Endothelial cell of umbilical vein (primary cell): ENCODE measurements around the gene RGSL1. TPM values are rescaled to one million over a fixed set of nuclear protein-coding genes. Genes with fewer than 3 reads are reported as not detected.

Source experiments
- BruUV-seq: library from RNA; stranded (reverse); fragments of 400-500 nt; replicated peaks from 2 replicates; lab custom pipeline; 2021; lab: Mats Ljungman, UMichigan
- CTCF ChIA-PET: fragments of 300-600, 350-600 bp; sonication (Branson Sonifier 250); formaldehyde crosslinking; loops from one replicate; lab custom pipeline; 2021; ENCODE audit warnings: antibody characterized with exemption, inconsistent platforms; lab: Charles Lee
- POLR2A ChIA-PET: fragments of 300-600, 350-600 bp; sonication (Branson Sonifier 250); formaldehyde crosslinking; loops from one replicate; lab custom pipeline; 2021; ENCODE audit warnings: antibody characterized with exemption, inconsistent platforms; lab: Charles Lee
- DNase-seq: peaks from one replicate; pipeline ENCODE4 v3.0.0-alpha.2; 2011; ENCODE audit warnings: low read depth, low spot score
- FAIRE-seq: peaks from 2 replicates; lab custom pipeline; 2011; peaks lifted over from hg19 to GRCh38; lab: Jason Lieb, UNC
- H2AFZ ChIP-seq: 2 replicates; pipeline ENCODE4 v1.6.0; 2012; ENCODE audit warnings: low read depth, low read length, control low read depth, inconsistent platforms
- H3K27ac ChIP-seq: 2 replicates; pipeline ENCODE4 v1.5.1; 2011; ENCODE audit warnings: low read depth, mild to moderate bottlenecking, control low read depth, low read length, moderate library complexity; ENCODE audit not compliant: insufficient read depth
- H3K27me3 ChIP-seq, 2 experiments: 2 replicates each; pipeline versions ENCODE4 v1.6.0 to v1.6.1; 2011; ENCODE audit warnings: low read length in 2 of 2, mixed read lengths in 1 of 2; ENCODE audit not compliant: control insufficient read depth in 2 of 2, insufficient read depth in 2 of 2
- H3K36me3 ChIP-seq, 2 experiments: 2 replicates in 1 of 2; 3 replicates in 1 of 2; pipeline ENCODE4 v1.5.1; 2011; ENCODE audit warnings: low read length in 2 of 2, mild to moderate bottlenecking in 1 of 2, moderate library complexity in 1 of 2; ENCODE audit not compliant: control insufficient read depth in 2 of 2, insufficient read depth in 2 of 2; ENCODE audit errors: extremely low read depth in 1 of 2
- H3K4me1 ChIP-seq: 3 replicates; pipeline ENCODE4 v1.5.1; 2011; ENCODE audit warnings: mild to moderate bottlenecking, low read length; ENCODE audit not compliant: control insufficient read depth, insufficient read depth; ENCODE audit errors: extremely low read depth
- H3K4me2 ChIP-seq: 2 replicates; pipeline ENCODE4 v1.6.1; 2011; ENCODE audit warnings: low read length, control low read depth, mixed read lengths; ENCODE audit not compliant: insufficient read depth
- H3K4me3 ChIP-seq, 3 experiments: fragments of 200-600 bp in 1 of 3; sonication (generic), shearing (Covaris generic) in 1 of 3; replicated peaks in 1 of 3; 2 replicates each; pipeline ENCODE4 v1.5.1; 2011 to 2016; ENCODE audit warnings: control low read depth in 3 of 3, low read length in 3 of 3, mild to moderate bottlenecking in 2 of 3, inconsistent platforms in 1 of 3, low read depth in 1 of 3, moderate library complexity in 1 of 3; ENCODE audit not compliant: insufficient read depth in 1 of 3
- H3K79me2 ChIP-seq: 2 replicates; pipeline ENCODE4 v1.6.0; 2012; ENCODE audit warnings: low read length, inconsistent platforms; ENCODE audit not compliant: control insufficient read depth, insufficient read depth
- H3K9ac ChIP-seq: replicated peaks from 2 replicates; pipeline ENCODE3; 2011; ENCODE audit warnings: low read length, control low read depth; ENCODE audit not compliant: insufficient read depth; ENCODE audit errors: extremely low read depth
- H3K9me1 ChIP-seq: replicated peaks from 3 replicates; pipeline ENCODE4 v1.6.0; 2011; ENCODE audit warnings: mild to moderate bottlenecking, low read length; ENCODE audit not compliant: control insufficient read depth, insufficient read depth; ENCODE audit errors: extremely low read depth
- H3K9me3 ChIP-seq: replicated peaks from 2 replicates; pipeline ENCODE4 v1.5.1; 2012; ENCODE audit warnings: low read length, inconsistent platforms; ENCODE audit not compliant: control insufficient read depth, insufficient read depth
- H4K20me1 ChIP-seq: replicated peaks from 2 replicates; pipeline ENCODE3; 2011; ENCODE audit warnings: mild to moderate bottlenecking, low read length; ENCODE audit not compliant: control insufficient read depth, insufficient read depth; ENCODE audit errors: extremely low read depth
- CTCF ChIP-seq, 2 donors: IDR thresholded peaks; 1 replicate in 1 of 2; 2 replicates in 1 of 2; pipeline ENCODE4 v1.5.1; 2011; ENCODE audit warnings: low read length in 2 of 2, mild to moderate bottlenecking in 2 of 2, moderate library complexity in 2 of 2, control low read depth in 1 of 2, inconsistent platforms in 1 of 2, low read depth in 1 of 2; ENCODE audit not compliant: insufficient read depth in 1 of 2; ENCODE audit errors: extremely low read depth in 1 of 2
- EZH2 ChIP-seq: IDR thresholded peaks from 2 replicates; pipeline ENCODE4 v1.6.1; 2012; ENCODE audit warnings: borderline replicate concordance, low read depth, mild to moderate bottlenecking, moderate library complexity, low read length, inconsistent platforms; ENCODE audit not compliant: severe bottlenecking
- FOS ChIP-seq: IDR thresholded peaks from 2 replicates; pipeline ENCODE4 v1.6.1; 2011; ENCODE audit warnings: mild to moderate bottlenecking, low read length, moderate library complexity, borderline replicate concordance; ENCODE audit not compliant: insufficient read depth
- GATA2 ChIP-seq: IDR thresholded peaks from 2 replicates; pipeline ENCODE4 v1.7.0; 2011; ENCODE audit warnings: low read depth, mild to moderate bottlenecking, moderate library complexity, mixed read lengths, low read length; ENCODE audit not compliant: insufficient read length, insufficient read depth
- JUN ChIP-seq: IDR thresholded peaks from 2 replicates; pipeline ENCODE4 v1.6.1; 2011; ENCODE audit warnings: borderline replicate concordance, low read depth; ENCODE audit not compliant: insufficient read length, insufficient read depth
- MAX ChIP-seq: IDR thresholded peaks from 2 replicates; pipeline ENCODE4 v1.6.1; 2011; ENCODE audit not compliant: insufficient read depth, insufficient read length
- MYC ChIP-seq: IDR thresholded peaks from one replicate; pipeline ENCODE4 v1.6.1; 2011; ENCODE audit warnings: mild to moderate bottlenecking, low read depth, low read length
- POLR2A ChIP-seq: IDR thresholded peaks from 2 replicates; pipeline ENCODE4 v1.6.1; 2012; ENCODE audit warnings: low read depth, mild to moderate bottlenecking, control low read depth, low read length
- POLR2AphosphoS5 ChIP-seq: IDR thresholded peaks from 2 replicates; pipeline ENCODE4 v1.6.1; 2012; ENCODE audit warnings: low read depth, mild to moderate bottlenecking, control low read depth, low read length, moderate library complexity; ENCODE audit not compliant: insufficient read depth
- dilution Hi-C: fragments of 300-500 bp; cut with MboI; formaldehyde crosslinking; loops from one replicate; pipeline ENCODE4 v1.15.0; 2019; ENCODE audit warnings: low sequenced_read_pairs; ENCODE audit not compliant: extremely low pct_ligation_motif_present
- intact Hi-C: fragments of 100-400 bp; cut with micrococcal nuclease; formaldehyde crosslinking; loops from one replicate; pipeline ENCODE4 v1.10.0; 2022
- polyA plus RNA-seq, 4 experiments: library from polyadenylated mRNA; depleted of rRNA in 3 of 4; stranded (reverse) in 3 of 4; unstranded in 1 of 4; fragments of >200 nt; gene quantifications; 2 replicates each; pipeline versions ENCODE4 v1.2.1 to v1.2.3, GENCODE V29; 2011 to 2012; ENCODE audit warnings: missing spikeins in 1 of 4
- total RNA-seq: library from RNA; stranded (reverse); gene quantifications from 2 replicates; pipeline ENCODE4 v1.2.3, GENCODE V29; 2021

Gene RGSL1
- total and polyA plus RNA-seq, 2 donors (not counting 3 experiments of a cell fraction or from before 2014, with no cell fraction given), result not detected

GRCh38 chr1:182598296-182598695 lies 148.3 kb downstream of the RGSL1 start:
- Histone ChIP-seq H3K36me3 (no peaks in the 10 kb centered on the region), H3K4me2 (no peak overlapping the region), H4K20me1 (peaks cover 2% of the 10 kb centered on the region), H3K9me3 (no peaks in the 10 kb centered on the region), H3K4me1 (no peaks in the 10 kb centered on the region), H3K79me2 (no peaks in the 10 kb centered on the region), H3K4me3 (no peak overlapping the region), H3K27ac (no peak overlapping the region), H3K27me3 (peaks cover 11 to 20% of the 10 kb centered on the region in 2 experiments), H3K9me1 (no peaks in the 10 kb centered on the region), H3K9ac (no peak overlapping the region), H2AFZ (no peak overlapping the region)
- intact Hi-C loops, result loop anchor here (5.0 kb wide), 2 partner anchors 151 to 511 kb away; no protein-coding TSS in a partner anchor
- no peak for DNase-seq
- ChIA-PET CTCF (interaction anchor here (0.8 to 18.9 kb wide), 5 partner anchors 9 to 513 kb away, joined by 3 to 891 read pairs (median 4); partner anchors contain the start of genes NPL and RNASEL), POLR2A (no interaction called here)
- BruUV-seq, result no TSS peak
- FAIRE-seq, result no peak
- TF ChIP-seq EZH2 (no peak), CTCF (IDR thresholded peaks at IDR 0.05; ENCODE audit: extremely low read depth in 1 of 2, insufficient read depth in 1 of 2, low read depth in 1 of 2, low read length in 2 of 2) (no peak), MYC (no peak), POLR2A (no peak), MAX (no peak), POLR2AphosphoS5 (no peak), FOS (no peak), GATA2 (no peak), JUN (no peak)
- dilution Hi-C loops, result no loop called here
